ENCODE data around the gene SIK3.

The SIK3 gene

DNA sequence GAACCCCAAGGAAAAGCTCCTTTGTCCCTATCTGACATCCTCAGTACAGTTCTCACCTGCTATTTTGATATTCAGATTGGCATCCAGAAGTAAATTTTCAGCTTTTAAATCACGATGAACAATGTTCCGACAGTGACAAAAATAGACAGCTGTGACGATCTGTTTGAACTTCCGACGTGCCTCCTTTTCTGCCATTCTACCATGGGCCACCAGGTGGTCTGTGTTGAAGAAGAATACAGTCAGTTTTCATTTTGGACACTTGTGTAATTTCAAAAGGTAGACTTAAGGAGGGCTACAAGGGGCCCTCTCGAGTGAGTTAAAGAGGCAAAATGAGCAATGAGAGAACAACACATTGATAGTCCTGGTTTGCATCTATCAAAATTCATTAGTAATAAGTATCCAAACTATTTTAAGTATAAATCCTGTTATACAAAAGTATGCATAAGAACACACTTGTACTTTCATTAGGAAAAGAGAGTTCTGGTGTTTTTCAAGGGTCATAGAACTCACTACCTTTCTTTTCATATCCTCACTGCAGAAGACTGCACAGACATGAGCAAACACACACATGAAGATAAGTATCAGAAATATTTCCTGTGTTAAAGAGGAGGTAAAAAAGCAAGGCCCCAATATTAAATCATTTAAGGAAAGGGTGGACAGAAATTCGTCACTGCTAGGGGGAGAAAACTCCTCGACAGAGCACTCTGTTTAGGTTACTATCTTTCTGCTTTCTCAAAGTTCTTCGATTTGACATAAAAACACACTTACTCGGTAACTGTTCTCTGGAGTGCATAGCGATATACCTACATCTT, 170.9 kb downstream of the SIK3 start:
- DNase-seq = peak; percentile 25 to 43

- no peak for DNase-seq
Observed at GRCh38 chr11:116925050-116925449, 173.2 kb downstream of the SIK3 start.

GRCh38 chr11:116918925-116919655, 179.1 kb downstream of the SIK3 start:
- DNase-seq = no peak

DNA sequence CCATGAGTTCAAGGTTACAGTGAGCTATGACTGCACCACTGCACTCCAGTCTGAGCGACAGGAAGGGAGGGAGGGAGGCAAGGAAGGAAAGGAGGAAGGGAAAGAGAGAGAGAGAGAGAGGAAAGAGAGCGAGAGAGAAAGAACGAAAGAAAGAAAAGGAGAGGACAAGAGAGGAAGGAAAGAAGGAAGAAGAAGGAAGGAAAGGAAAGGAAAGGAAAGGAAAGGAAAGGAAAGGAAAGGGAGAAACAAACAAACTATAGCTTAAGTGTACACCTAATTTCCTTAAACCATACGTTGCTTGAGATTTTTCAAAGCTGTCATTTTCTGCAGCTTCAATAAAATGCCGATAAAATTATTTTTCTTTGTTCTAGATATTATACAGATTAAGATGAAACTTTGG, 180.6 kb downstream of the SIK3 start:
- no peak for DNase-seq

DNA sequence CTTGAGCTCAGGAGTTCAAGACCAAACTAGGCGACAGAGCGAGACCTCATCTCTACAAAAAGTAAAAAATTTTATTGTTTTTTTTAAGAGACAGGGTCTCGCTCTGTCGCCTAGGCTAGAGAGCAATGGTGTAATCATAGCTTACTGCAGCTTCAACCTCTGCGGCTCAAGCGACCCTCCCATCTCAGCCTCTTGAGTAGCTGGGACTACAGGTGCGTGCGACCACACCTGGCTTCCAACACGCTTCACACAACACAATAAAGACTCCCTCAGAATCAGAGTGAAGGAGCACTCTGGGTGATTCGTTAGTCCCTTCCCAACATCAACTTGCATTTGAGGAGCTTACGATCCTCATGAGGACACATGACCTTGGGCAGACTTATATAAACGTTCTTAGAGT, 181.3 kb downstream of the SIK3 start:
- no peak for DNase-seq

- no peak for DNase-seq
Observed at GRCh38 chr11:116916052-116916451, 182.2 kb downstream of the SIK3 start.

DNA sequence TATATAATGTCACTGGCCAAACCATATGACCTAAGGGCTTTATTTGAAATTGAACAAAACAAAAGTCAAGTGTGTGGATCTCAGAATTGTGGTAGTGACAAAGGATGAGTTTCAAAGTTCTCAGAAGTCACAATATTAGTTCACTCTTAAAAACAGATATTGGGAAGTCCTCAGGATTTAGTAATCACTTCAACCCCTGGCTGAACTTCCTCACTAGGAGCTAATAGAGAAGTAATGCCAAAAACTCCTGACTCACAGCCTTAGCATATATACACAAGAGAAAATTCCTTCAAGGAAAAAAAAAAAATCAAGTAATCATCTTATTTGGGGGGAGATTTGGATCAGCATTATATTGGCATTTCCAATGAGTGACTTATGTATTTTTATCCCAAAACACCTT, 185.2 kb downstream of the SIK3 start:
- DNase-seq = no peak

GRCh38 chr11:116911976-116912734, 186.1 kb downstream of the SIK3 start:
- no peak for DNase-seq

DNA sequence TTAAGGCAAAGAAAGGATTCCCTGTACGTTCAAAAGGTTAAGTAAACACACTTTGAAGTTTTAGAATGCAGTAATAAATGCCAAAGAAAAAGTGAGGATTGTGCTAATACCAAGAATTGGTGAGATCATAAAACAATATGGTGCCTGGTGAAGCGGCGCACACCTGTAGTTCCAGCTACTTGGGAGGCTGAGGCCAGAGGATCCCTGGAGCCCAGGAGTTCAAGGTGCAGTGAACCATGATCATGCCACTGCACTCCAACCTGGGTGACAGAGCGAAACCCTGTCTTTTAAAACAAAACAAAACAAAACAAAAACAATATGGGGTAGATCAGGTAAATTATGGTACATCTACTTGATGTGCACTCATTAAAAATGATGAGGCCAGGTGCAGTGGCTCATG, 187.4 kb downstream of the SIK3 start:
- no peak for DNase-seq

GRCh38 chr11:116910378-116910777, 187.8 kb downstream of the SIK3 start:
- DNase-seq = no peak

DNA sequence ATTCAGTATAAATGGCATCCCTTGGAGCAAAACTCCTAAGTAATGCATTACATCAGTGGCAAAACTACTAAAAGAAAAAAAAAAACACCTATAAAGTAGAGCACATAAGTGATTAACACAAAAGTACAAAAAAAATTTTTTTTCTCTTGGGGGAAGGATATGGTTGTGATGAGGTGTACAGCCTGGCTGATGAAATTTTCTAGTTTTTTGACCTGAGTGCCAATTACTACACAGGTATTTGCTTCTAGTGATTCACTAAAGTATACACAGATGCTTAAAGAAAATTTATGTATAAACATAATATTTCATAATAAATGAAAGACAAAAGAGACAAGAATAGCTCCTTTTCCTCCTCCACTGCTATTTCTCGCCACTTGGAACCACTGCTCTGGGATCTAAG, 189.0 kb downstream of the SIK3 start:
- DNase-seq = no peak

DNA sequence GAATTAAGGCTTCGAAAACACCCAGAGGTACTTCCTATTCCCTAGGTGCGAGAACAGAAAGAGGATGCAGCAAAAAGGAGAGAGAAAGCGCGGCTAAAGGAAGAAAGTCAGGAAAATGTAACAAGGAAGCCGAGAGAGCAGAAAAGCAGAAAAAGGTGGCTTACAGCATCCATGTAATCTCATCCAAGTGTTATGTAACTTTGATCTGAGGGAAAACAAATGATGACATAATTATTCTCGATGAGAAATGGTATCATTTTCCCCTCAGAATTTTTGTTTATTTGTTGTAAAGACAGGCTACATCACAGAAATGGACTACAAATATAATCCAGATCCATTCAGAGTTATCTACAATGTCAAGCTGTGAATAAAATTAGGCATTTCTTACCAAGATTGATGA, 191.7 kb downstream of the SIK3 start:
- DNase-seq = no peak

DNA sequence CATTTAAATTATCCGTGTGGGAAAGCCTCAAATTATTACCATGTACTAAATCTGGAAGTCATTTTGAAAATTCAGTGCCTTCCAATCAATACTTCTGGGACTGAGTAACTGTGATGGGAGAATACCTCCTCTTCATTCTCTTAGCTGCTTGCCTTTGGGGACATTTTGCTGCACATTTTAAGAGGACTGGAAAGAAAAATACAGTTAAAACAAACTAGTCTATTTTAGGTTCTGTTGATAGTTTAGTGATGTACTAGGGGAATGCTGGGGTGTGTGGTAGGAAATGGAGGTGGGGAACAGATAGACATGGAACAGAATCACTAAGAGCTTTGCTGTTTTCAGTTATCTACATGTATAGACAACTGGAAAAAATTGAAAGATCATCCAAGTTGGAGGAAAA, 195.1 kb downstream of the SIK3 start:
- no peak for DNase-seq

DNA sequence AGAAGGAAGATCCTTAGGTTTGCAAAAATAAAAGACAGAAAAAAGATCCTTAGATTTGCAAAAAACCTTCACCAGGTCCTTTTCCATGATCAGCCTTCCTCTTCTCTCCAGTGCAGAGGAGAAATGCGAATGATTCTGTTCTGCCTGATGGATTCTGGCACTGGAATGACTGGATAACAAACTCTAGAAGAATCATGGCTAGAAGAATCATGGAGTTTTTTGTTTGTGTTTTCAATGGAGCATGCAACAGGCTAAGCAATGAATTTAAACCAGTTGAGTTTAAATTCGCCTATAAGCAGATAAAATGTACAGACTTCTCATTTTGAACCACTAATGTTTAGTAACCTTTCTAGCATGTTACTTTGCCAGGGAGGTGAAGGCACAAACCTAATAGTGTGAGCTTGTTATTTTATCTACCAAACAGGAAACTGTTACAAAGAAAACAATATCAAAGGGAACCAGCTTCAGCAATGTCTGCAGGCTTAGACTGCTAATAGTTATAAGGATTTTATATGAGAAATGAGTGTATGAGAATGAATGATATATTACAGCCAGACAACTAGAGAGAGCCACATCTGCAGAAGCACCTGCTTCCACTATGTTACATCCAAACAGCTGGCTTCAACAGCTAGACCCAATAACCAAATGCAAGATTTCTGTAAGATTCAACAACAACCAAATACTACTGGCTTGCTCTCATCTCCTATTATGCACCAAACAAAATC, 196.1 kb downstream of the SIK3 start:
- DNase-seq = no peak

- DNase-seq = no peak
Observed at GRCh38 chr11:116901211-116901610, 197.0 kb downstream of the SIK3 start.

GRCh38 chr11:116896211-116896610, 202.0 kb downstream of the SIK3 start:
- no peak for DNase-seq

DNA sequence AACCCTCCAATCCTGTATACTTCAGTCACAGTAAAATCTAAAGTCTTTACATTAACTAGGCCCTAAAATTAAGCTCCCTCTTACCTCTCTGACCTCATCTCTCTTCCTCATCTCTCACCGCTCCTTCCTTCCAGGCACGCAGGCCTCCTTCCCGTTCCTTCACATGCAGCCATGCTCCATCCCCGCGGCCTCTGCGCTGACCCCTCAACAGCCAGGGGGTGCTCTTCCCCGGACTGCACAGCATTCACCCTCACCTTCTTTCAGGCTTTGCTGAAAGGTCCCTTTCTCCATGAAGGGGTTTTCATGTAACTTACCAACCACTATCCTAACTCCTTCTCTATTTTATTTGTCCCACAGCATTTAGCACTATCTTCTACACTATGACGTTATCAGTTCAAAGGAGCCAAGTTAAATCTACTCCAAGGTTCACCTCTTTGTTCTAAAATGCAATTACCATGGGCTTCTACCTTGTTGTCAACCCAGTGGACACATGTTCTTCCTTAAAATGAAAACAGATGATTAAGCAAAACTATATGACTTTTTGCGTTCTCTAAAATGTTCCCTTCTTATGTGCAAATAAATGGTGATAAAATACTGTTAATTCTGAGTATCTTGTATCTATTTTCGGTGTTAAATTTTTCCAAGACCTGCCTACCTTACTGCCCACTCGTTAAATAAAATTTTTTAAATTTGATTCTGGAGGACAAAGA, 203.0 kb downstream of the SIK3 start:
- DNase-seq = no peak

DNA sequence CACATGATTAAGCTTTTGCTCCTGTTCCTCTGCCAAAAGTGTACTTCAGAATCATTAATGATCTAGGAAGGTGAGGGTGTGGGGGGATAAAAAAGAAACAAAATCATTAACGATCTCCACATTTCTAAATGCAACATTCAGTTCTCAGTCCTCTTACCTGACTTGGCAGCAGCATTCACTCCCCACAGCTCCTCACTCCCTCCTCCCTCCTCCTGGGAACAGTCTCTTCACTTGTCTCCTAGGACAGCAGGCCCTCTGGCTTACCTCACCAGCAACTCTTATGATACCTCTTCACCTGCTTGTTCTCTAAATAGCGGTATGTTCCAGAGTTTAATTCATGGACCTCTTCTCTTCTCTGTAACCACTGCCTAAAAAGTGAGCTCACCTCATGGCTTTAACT, 204.3 kb downstream of the SIK3 start:
- no peak for DNase-seq

DNA sequence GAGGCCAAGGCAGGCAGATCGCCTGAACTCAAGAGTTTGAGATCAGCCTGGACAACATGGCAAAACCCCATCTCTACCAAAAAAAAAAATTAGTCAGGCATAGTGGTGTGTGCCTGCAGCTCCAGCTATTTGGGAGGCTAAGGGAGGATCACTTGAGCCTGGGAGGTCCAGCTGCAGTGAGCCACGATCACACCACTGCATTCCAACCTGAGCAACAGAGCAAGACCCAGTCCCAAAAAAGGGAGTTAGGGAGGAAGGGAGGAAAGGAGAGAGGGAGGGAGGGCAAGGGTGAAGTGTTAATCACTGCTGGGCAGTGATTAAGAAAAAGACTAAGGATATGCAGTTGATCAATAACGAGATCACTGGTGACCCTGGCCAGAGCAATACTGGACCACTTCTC, 204.8 kb downstream of the SIK3 start:
- DNase-seq = no peak

DNA sequence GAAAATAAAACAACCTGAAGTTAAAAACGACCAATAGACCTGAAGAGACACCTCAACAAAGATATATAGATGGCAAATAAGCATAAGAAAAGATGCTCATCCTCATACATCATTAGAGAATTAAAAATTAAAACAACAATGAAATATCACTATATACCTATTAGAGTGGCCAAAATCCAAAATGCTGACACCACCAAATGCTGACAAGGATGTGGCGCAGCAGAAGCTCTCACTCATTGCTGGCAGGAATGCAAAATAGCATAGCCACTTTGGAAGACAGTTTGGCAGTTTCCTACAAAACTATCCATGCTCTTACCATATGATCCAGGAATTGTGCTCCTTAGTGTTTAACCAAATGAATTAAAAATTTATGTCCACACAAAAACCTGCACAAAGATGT, 205.9 kb downstream of the SIK3 start:
- DNase-seq = no peak

GRCh38 chr11:116891746-116892145, 206.5 kb downstream of the SIK3 start:
- no peak for DNase-seq

DNA sequence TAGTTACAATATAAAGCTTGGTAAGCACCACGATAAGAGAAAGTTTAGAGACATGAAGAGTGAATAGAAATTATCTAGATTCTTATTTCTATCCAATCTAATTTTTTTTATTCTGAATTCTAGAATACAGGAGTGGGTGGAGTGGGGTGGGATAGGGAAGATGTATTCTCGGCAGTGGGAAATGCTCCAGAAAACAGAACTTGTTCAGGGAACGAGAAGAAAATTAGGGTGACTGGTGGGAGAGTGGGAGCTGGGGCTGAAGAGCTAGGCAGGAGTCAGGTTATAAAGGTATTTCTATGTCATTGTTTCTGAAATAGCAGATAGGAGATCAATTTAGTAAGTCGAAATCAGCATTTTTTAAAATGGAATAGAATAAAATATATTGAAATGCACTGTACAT, 207.6 kb downstream of the SIK3 start:
- DNase-seq = no peak
